ENCODE data around the gene HDAC4.

DNA sequence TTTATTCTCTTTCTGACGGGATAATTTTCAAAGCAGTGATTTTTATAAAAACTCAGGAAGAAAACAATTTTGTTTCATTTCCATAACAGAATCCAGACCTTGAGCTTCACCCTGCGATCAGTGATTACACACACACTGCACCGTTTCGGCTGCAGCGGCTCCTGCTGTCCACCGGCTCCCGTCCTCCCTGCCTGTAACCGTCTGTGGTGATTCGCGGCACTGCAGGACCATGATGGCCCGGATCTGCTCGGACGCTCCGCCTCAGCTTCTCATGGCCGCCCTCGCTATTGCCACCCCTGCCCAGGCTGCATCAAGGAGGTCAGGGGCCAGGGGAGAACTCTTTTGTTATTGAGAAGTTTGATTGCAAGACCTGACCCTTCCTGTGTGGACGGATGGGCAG lies 306.9 kb downstream of the HDAC4 start:
- TF ChIP-seq, protein P1, sequence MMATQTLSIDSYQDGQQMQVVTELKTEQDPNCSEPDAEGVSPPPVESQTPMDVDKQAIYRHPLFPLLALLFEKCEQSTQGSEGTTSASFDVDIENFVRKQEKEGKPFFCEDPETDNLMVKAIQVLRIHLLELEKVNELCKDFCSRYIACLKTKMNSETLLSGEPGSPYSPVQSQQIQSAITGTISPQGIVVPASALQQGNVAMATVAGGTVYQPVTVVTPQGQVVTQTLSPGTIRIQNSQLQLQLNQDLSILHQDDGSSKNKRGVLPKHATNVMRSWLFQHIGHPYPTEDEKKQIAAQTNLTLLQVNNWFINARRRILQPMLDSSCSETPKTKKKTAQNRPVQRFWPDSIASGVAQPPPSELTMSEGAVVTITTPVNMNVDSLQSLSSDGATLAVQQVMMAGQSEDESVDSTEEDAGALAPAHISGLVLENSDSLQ (IDR thresholded peaks at IDR 0.05) = no peak
- TF ChIP-seq FOXM1 (IDR thresholded peaks at IDR 0.05; ENCODE audit: borderline replicate concordance) (no peak), SP1 (IDR thresholded peaks at IDR 0.05) (no peak), BHLHE40 (IDR thresholded peaks at IDR 0.05; ENCODE audit: borderline replicate concordance) (no peak), SUZ12 (IDR thresholded peaks at IDR 0.05) (no peak), ZNF384 (IDR thresholded peaks at IDR 0.05) (no peak)

All from HEK293T (cell line).